GM12878 (cell line): Measurements from ENCODE around the gene PCSK5. TPM values are rescaled to one million over a fixed set of nuclear protein-coding genes. Genes with fewer than 3 reads are reported as not detected.

Experiments
- ATAC-seq: fragments of 200-7000 bp; cut with Tn5 transposase; 3 replicates; pipeline ENCODE4 v1.9.1; 2020; ENCODE audit warnings: mild to moderate bottlenecking, moderate library complexity
- BruUV-seq: library from RNA; stranded (reverse); fragments of 400-500 nt; replicated peaks from 2 replicates; lab custom pipeline; 2021; lab: Mats Ljungman, UMichigan
- CTCF ChIA-PET: fragments of 300-600 bp; sonication (Branson Sonifier 250); formaldehyde crosslinking; extraction: SDS; loops from one replicate; lab custom pipeline; 2021; ENCODE audit warnings: inconsistent platforms; lab: Yijun Ruan, JAX
- POLR2A ChIA-PET: fragments of 350-600 bp; formaldehyde crosslinking; extraction: SDS; loops from one replicate; lab custom pipeline; 2021; ENCODE audit warnings: inconsistent platforms; lab: Charles Lee
- RAD21 ChIA-PET: fragments of 300-600 bp; sonication (Branson Sonifier 250); formaldehyde crosslinking; loops from one replicate; lab custom pipeline; 2023; ENCODE audit warnings: antibody characterized with exemption; ENCODE audit not compliant: unreplicated experiment; lab: Charles Lee
- SMC1A ChIA-PET: fragments of 300-600 bp; sonication (Branson Sonifier 250); formaldehyde crosslinking; loops from one replicate; lab custom pipeline; 2023; ENCODE audit not compliant: unreplicated experiment, uncharacterized antibody; lab: Charles Lee
- DNase-seq: peaks from one replicate; pipeline ENCODE4 v3.0.0-alpha.2; 2011; ENCODE audit warnings: low read depth, low spot score
- FAIRE-seq: peaks from 3 replicates; lab custom pipeline; 2011; peaks lifted over from hg19 to GRCh38; lab: Jason Lieb, UNC
- H2AFZ ChIP-seq: 2 replicates; pipeline ENCODE4 v1.6.0; 2011; ENCODE audit warnings: low read depth, low read length, control low read depth; ENCODE audit not compliant: control insufficient read depth
- H3K27ac ChIP-seq: 2 replicates; pipeline ENCODE4 v1.5.1; 2011; ENCODE audit warnings: control low read depth; ENCODE audit not compliant: control insufficient read depth, insufficient read depth
- H3K27me3 ChIP-seq, 2 experiments: replicated peaks in 1 of 2; 2 replicates each; pipeline versions ENCODE4 v1.6.0 to v1.6.1; 2011; ENCODE audit warnings: low read length in 1 of 2; ENCODE audit not compliant: control insufficient read depth in 2 of 2, insufficient read depth in 2 of 2
- H3K36me3 ChIP-seq, 2 experiments: 2 replicates each; pipeline ENCODE4 v1.5.1; 2011; ENCODE audit warnings: low read length in 1 of 2; ENCODE audit not compliant: control insufficient read depth in 2 of 2, insufficient read depth in 2 of 2
- H3K4me1 ChIP-seq: 2 replicates; pipeline ENCODE4 v1.6.1; 2011; ENCODE audit warnings: mild to moderate bottlenecking, low read length, moderate library complexity, mixed read lengths; ENCODE audit not compliant: control insufficient read depth, insufficient read depth
- H3K4me2 ChIP-seq: 2 replicates; pipeline ENCODE4 v1.6.0; 2011; ENCODE audit warnings: control low read depth; ENCODE audit not compliant: control insufficient read depth, insufficient read depth
- H3K4me3 ChIP-seq: fragments of 200-600 bp; sonication (generic); 2 replicates; pipeline ENCODE4 v1.5.1; 2016
- H3K79me2 ChIP-seq: 2 replicates; pipeline ENCODE4 v1.6.0; 2011; ENCODE audit warnings: low read length; ENCODE audit not compliant: control insufficient read depth, insufficient read depth
- H3K9ac ChIP-seq: 2 replicates; pipeline ENCODE4 v1.8.0; 2011; ENCODE audit warnings: low read length, control low read depth, mixed read lengths; ENCODE audit not compliant: control insufficient read depth, insufficient read depth
- H3K9me3 ChIP-seq: replicated peaks from 3 replicates; pipeline ENCODE4 v1.5.1; 2011; ENCODE audit warnings: mild to moderate bottlenecking, low read length; ENCODE audit not compliant: control insufficient read depth, insufficient read depth
- H4K20me1 ChIP-seq: 2 replicates; pipeline ENCODE4 v1.6.0; 2011; ENCODE audit not compliant: control insufficient read depth, insufficient read depth
- CBX5 ChIP-seq: sonication (generic); IDR thresholded peaks from 2 replicates; pipeline ENCODE4 v1.6.1; 2016; ENCODE audit warnings: low read depth, moderate library complexity, mild to moderate bottlenecking, inconsistent platforms
- CEBPB ChIP-seq, 2 experiments: fragments of 150-350 bp in 1 of 2; IDR thresholded peaks; 2 replicates each; pipeline ENCODE4 v1.6.1; 2012 to 2014; ENCODE audit warnings: low read depth in 2 of 2, low read length in 2 of 2, borderline replicate concordance in 1 of 2, inconsistent platforms in 1 of 2
- HDAC2 ChIP-seq: fragments of 200-600 bp; sonication (generic); IDR thresholded peaks from 2 replicates; pipeline ENCODE4 v1.6.1; 2017
- HDAC6 ChIP-seq: fragments of 200-600 bp; sonication (generic); IDR thresholded peaks from one replicate; pipeline ENCODE4 v1.8.0; 2017; ENCODE audit warnings: antibody characterized with exemption; ENCODE audit not compliant: unreplicated experiment
- IKZF1 ChIP-seq: fragments of 450-650 bp; conservative IDR thresholded peaks from 2 replicates; pipeline ENCODE4 v1.6.1; 2017; ENCODE audit warnings: antibody characterized with exemption, mild to moderate bottlenecking
- JUNB ChIP-seq: IDR thresholded peaks from 2 replicates; pipeline ENCODE4 v1.6.1; 2016; ENCODE audit warnings: antibody characterized with exemption, mild to moderate bottlenecking
- JUND ChIP-seq: IDR thresholded peaks from 2 replicates; pipeline ENCODE4 v1.6.1; 2012; ENCODE audit warnings: low read depth, mild to moderate bottlenecking, low read length, improper control_type of control experiment, moderate library complexity
- MTA3 ChIP-seq: IDR thresholded peaks from 2 replicates; pipeline ENCODE4 v1.6.1; 2012; ENCODE audit warnings: low read length, inconsistent platforms, borderline replicate concordance
- MYB ChIP-seq: fragments of 150-350 bp; IDR thresholded peaks from 2 replicates; pipeline ENCODE4 v1.6.1; 2014; ENCODE audit warnings: mild to moderate bottlenecking, low read depth, low read length, borderline replicate concordance
- PBX3 ChIP-seq: IDR thresholded peaks from 2 replicates; pipeline ENCODE4 v1.6.1; 2011; ENCODE audit warnings: mild to moderate bottlenecking, low read depth, low read length, moderate library complexity; ENCODE audit not compliant: insufficient replicate concordance
- SIX5 ChIP-seq: IDR thresholded peaks from 2 replicates; pipeline ENCODE4 v1.6.1; 2011; ENCODE audit warnings: mild to moderate bottlenecking, low read depth, low read length, moderate library complexity; ENCODE audit not compliant: severe bottlenecking
- SMC3 ChIP-seq: IDR thresholded peaks from 2 replicates; pipeline ENCODE4 v1.6.1; 2011; ENCODE audit warnings: low read length, improper control_type of control experiment, borderline replicate concordance
- ZNF622 ChIP-seq: fragments of 450-650 bp; IDR thresholded peaks from 2 replicates; pipeline ENCODE4 v1.6.1; 2017; ENCODE audit warnings: mild to moderate bottlenecking, inconsistent platforms
- WGBS: methylation state at CpG from one replicate; pipeline ENCODE4 v1.1.6; 2016; ENCODE audit warnings: low lambda C conversion rate; ENCODE audit not compliant: insufficient replicate concordance, insufficient coverage; ENCODE audit errors: missing lambda C conversion rate; 5-methylcytosine and 5-hydroxymethylcytosine counted together
- in situ Hi-C: fragments of 300-500 bp; cut with MboI; formaldehyde crosslinking; loops from 9 replicates; pipeline ENCODE4 v1.14.3; 2018; ENCODE audit warnings: mixed read lengths
- intact Hi-C: fragments of 100-400 bp; cut with micrococcal nuclease; formaldehyde crosslinking; loops from one replicate; pipeline ENCODE4 v1.14.2; 2022; ENCODE audit not compliant: unreplicated experiment
- polyA plus RNA-seq, 11 experiments: library from polyadenylated mRNA; depleted of rRNA in 4 of 11; unstranded in 6 of 11; stranded (reverse) in 5 of 11; fragments of >200 nt; fragmentation: Nextera tagmentation in 4 of 11; fragmentation: Illumina TruSeq in 1 of 11; extraction: Ambion mirVana in 4 of 11; extraction: Trizol in 1 of 11; gene quantifications; 1 replicate in 1 of 11; 2 replicates in 10 of 11; pipeline versions ENCODE4 v1.2.1 to v1.2.3, GENCODE V29; 2011 to 2016; ENCODE audit warnings: inconsistent platforms in 2 of 11, missing spikeins in 2 of 11, low read depth in 1 of 11
- total RNA-seq, 4 experiments: library from RNA; depleted of rRNA in 3 of 4; stranded (reverse); fragments of >200 nt in 3 of 4; fragmentation: Illumina TruSeq in 1 of 4; extraction: Trizol in 1 of 4; gene quantifications; 2 replicates each; pipeline versions ENCODE4 v1.2.1 to v1.2.3, GENCODE V29; 2013 to 2021

Gene PCSK5
- total and polyA plus RNA-seq, 10 of the 15 experiments (the other 5 are each of a cell fraction or from before 2014, with no cell fraction given), result 0.01 to 0.13 (median 0.04) TPM; not detected in 3

- Histone ChIP-seq H3K4me1 (no peaks in the 10 kb centered on the region), H3K79me2 (no peaks in the 10 kb centered on the region), H3K4me3 (no peak overlapping the region), H3K9me3 (no peaks in the 10 kb centered on the region), H2AFZ (no peak overlapping the region), H3K36me3 (no peaks in the 10 kb centered on the region), H3K9ac (no peak overlapping the region), H3K27ac (no peak overlapping the region), H3K27me3 (peaks cover 1 to 4% of the 10 kb centered on the region in 2 experiments; a peak in 2 of 4 replicates), H4K20me1 (no peaks in the 10 kb centered on the region), H3K4me2 (no peak overlapping the region)
- FAIRE-seq, result no peak
- in situ Hi-C loops (no loop called here), intact Hi-C loops (no loop called here)
- no TSS peak for BruUV-seq
- POLR2A ChIA-PET, result no interaction called here
- no peak for DNase-seq
- CTCF ChIA-PET, result interaction anchor here (0.7 kb wide), 1 partner anchor 24 kb away, joined by 3 read pairs; no protein-coding TSS in a partner anchor
- RAD21 ChIA-PET, result no interaction called here
- SMC1A ChIA-PET, result no interaction called here
- TF ChIP-seq HDAC2, result no peak
- TF ChIP-seq IKZF1, result no peak
- TF ChIP-seq PBX3, result no peak
- TF ChIP-seq JUNB, result no peak
- TF ChIP-seq MTA3, result no peak
- no peak for TF ChIP-seq ZNF622
- TF ChIP-seq MYB, result no peak
- TF ChIP-seq JUND, result no peak
- no peak for TF ChIP-seq SIX5
- no peak for TF ChIP-seq CEBPB (IDR thresholded peaks at IDR 0.05; ENCODE audit: borderline replicate concordance in 1 of 2, low read depth in 2 of 2, low read length in 2 of 2)
- TF ChIP-seq CBX5, result no peak
- TF ChIP-seq HDAC6, result no peak
- TF ChIP-seq SMC3, result no peak
- no peak for ATAC-seq
- 44% methylated on average over 3 of the region's 3 CpGs for WGBS
Observed at GRCh38 chr9:76354221-76354620, 463.7 kb downstream of the PCSK5 start.
